ENCODE results near the gene SIRPA.

DNA sequence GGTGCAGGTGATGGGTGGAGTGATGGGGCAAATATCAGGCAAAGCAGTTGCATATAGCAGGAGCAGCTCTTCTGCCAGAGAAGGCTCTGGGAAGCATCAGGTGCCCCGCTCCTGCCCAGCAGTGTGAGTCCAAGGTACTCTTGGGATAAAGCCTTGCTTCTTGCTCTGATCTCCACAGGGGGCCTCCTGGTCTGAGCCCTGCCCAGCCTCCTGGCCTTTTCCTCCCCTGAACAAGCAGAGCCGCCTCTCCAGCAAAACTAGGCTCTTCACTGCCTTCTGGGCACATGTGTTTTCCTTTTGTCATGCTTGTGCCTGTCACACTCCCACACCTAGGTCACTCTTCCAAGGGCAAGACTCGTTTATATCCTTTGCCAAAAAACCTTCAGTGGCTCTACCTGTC lies 34.3 kb downstream of the SIRPA start:
- TF ChIP-seq, protein P1, sequence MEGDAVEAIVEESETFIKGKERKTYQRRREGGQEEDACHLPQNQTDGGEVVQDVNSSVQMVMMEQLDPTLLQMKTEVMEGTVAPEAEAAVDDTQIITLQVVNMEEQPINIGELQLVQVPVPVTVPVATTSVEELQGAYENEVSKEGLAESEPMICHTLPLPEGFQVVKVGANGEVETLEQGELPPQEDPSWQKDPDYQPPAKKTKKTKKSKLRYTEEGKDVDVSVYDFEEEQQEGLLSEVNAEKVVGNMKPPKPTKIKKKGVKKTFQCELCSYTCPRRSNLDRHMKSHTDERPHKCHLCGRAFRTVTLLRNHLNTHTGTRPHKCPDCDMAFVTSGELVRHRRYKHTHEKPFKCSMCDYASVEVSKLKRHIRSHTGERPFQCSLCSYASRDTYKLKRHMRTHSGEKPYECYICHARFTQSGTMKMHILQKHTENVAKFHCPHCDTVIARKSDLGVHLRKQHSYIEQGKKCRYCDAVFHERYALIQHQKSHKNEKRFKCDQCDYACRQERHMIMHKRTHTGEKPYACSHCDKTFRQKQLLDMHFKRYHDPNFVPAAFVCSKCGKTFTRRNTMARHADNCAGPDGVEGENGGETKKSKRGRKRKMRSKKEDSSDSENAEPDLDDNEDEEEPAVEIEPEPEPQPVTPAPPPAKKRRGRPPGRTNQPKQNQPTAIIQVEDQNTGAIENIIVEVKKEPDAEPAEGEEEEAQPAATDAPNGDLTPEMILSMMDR (IDR thresholded peaks at IDR 0.05; ENCODE audit: low read depth, low read length, poor library complexity, severe bottlenecking), result no peak
- no peak for TF ChIP-seq EZH2phosphoT487 (IDR thresholded peaks at IDR 0.05; ENCODE audit: borderline replicate concordance, low read length)
